ENCODE results near the gene DLG5.

DNA sequence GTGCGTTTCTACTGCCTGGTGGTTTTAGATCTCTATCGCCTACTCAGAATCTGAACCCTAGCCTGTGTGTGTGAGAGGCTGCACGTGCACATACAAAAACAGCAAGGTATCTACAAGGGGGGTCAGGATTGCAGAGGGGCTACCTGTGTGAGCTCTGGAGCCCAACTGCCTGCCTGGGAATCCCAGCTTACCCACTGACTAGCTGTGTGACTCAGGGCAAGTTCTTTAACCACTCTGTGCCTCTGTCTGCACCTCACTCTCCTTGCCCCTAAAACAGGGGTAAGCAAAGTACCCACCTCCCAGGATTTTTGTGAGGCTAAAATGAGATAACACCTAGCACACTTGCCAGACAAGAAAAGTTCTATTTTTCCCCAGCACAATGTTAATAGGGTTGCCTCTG is 32.5 kb downstream of the DLG5 start:
- TF ChIP-seq, protein P1, sequence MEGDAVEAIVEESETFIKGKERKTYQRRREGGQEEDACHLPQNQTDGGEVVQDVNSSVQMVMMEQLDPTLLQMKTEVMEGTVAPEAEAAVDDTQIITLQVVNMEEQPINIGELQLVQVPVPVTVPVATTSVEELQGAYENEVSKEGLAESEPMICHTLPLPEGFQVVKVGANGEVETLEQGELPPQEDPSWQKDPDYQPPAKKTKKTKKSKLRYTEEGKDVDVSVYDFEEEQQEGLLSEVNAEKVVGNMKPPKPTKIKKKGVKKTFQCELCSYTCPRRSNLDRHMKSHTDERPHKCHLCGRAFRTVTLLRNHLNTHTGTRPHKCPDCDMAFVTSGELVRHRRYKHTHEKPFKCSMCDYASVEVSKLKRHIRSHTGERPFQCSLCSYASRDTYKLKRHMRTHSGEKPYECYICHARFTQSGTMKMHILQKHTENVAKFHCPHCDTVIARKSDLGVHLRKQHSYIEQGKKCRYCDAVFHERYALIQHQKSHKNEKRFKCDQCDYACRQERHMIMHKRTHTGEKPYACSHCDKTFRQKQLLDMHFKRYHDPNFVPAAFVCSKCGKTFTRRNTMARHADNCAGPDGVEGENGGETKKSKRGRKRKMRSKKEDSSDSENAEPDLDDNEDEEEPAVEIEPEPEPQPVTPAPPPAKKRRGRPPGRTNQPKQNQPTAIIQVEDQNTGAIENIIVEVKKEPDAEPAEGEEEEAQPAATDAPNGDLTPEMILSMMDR (IDR thresholded peaks at IDR 0.05), result no peak
- TF ChIP-seq POLR2A (IDR thresholded peaks at IDR 0.05), result no peak
- no peak for TF ChIP-seq EP300 (IDR thresholded peaks at IDR 0.05)
- TF ChIP-seq POLR2AphosphoS5 (IDR thresholded peaks at IDR 0.05), result no peak

Data from gastroesophageal sphincter (tissue), 3 donors.